NCI-H1048 (cell line): ENCODE measurements around the gene SLC48A1.
"Not testable (repeated sequence)": the region's sequence is repeated elsewhere in the genome, so short reads cannot be mapped to it uniquely, and the experiment has no call there.

Experiments used
- DNase-seq: peaks from one replicate; lab custom pipeline; 2025; lab: John Stamatoyannopoulos, UW

Gene SLC48A1

GRCh38 chr12:47791351-47791746 lies 18.3 kb downstream of the SLC48A1 start:
- no peak for DNase-seq

DNA sequence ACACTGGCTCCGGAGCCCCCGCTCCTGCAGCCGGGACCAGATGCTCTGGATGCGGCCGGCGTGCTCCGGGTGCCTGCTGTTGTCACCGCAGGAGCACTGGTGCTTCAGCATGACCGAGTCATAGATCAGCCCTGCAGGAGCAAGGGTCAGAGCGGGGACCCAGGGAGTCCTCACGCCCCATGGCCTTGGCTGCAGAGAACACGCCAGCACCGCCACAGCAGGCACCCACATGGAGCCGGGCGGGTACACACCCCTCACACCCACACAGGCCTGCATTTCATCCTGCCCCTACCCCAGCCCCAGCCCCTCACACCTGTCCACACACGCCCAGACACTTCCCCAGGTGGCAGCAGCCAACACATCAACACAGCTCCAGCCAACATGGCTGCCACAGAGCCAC lies 18.8 kb downstream of the SLC48A1 start:
- DNase-seq = no peak

- no peak for DNase-seq
Measured at GRCh38 chr12:47793015-47793681, 20.1 kb downstream of the SLC48A1 start.

- DNase-seq = no peak
Measured at GRCh38 chr12:47794679-47795078, 21.6 kb downstream of the SLC48A1 start.

DNA sequence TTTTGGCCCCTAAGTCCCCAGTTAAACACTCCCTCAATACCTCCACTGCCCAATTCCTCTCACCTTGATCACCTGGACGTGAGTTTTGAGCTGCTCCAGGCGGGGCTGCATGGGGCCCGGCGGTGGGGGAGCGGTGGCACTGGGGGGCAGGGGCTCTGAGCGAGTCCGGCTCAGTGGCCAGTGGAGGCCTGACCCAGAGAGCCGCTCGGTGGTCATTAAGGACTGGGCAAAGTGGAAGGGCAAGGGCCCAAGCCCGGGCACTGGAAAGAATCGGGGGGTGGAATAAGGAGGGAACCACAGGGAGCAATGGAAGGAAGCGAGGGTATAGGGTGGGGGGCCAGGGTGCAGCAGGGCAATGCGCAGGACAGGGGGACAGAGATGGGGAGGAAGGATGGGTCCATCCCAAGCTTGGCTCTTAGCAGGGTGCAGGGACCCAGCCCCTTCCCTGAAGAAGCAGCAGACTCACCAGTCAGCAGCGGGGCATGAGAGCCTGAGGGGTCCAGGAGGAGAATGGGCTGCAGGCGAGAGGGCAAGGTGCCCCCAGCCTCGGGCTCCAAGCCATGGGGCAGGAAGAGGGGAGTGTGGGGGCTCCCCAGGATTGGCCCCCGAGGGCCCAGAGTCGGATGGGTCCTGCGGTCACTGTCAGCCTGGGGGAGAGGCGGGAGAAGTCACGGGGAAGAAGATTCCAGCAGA lies 22.2 kb downstream of the SLC48A1 start:
- DNase-seq = no peak

- no peak for DNase-seq
Measured at GRCh38 chr12:47795814-47796411, 22.9 kb downstream of the SLC48A1 start.

DNA sequence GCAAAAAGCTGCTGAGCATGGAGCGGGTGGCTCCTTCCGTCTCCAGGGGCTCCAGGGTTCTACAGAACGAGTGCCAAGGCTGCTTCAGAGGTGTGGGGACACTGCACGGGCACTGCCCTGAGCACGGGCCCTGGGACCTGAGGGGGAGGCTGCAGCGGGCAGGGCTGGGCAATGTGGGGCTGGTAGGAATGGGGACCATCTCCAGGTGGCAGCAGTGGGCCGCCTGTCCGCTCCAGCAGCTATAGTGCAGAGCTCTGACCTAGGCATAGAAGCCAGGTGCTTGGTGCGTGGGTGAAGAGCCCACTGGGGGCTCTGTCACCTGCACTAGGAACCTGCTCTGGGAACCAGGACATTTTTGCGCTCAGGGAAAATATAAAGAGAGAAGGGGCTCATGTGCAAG lies 24.4 kb downstream of the SLC48A1 start:
- no peak for DNase-seq

DNA sequence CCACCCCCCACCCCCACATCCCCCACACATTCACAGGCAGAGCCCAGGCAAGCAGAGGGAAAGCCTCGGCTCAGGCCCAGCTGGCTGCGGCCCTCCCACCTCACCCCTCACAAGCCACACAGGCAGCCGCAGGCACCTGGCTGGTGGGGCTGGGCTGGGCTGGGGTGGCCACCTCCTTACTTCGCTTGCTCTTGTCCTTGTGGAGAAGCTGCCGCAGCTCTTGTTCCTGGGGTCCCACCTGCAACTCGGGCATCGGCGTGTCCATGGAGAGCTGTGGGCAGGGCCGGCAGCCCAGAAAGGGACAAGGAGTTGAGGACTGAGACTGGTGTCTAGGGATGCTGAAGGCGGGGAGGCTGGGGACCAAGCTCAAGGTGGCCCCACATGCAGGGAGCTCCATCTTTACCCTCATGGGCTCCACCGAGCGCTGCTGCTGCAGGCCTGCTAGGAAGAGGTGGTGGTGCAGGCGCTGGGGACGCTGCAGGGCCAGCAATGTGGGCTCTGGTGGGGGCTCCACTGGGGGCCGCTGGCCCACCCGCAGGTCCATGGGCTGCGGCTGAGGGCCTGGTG lies 25.4 kb downstream of the SLC48A1 start:
- no peak for DNase-seq

- DNase-seq = no peak
Measured at GRCh38 chr12:47799357-47799955, 26.4 kb downstream of the SLC48A1 start.

GRCh38 chr12:47800582-47800981 lies 27.5 kb downstream of the SLC48A1 start:
- no peak for DNase-seq

GRCh38 chr12:47801170-47801903 lies 28.3 kb downstream of the SLC48A1 start:
- DNase-seq = no peak

DNA sequence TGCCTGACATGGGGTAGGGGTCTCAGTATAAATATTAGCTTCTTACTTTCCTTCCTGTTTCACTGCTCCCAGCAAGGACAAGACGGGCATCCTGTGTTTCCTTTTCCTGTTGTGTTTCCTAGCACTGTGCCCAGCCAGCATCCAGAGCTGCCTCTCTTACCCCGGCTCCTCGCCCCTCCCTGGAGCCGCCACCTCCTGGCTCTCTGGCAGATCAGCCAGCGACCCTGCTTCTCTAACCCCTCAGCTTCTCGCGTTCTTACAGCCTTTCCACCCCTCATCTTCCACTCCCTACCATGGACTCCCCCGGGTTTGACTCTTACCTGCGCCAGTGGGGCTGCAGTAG lies 28.8 kb downstream of the SLC48A1 start:
- DNase-seq = no peak

GRCh38 chr12:47802312-47802711 lies 29.3 kb downstream of the SLC48A1 start:
- no peak for DNase-seq

GRCh38 chr12:47803191-47803875 lies 30.3 kb downstream of the SLC48A1 start:
- DNase-seq = no peak

DNA sequence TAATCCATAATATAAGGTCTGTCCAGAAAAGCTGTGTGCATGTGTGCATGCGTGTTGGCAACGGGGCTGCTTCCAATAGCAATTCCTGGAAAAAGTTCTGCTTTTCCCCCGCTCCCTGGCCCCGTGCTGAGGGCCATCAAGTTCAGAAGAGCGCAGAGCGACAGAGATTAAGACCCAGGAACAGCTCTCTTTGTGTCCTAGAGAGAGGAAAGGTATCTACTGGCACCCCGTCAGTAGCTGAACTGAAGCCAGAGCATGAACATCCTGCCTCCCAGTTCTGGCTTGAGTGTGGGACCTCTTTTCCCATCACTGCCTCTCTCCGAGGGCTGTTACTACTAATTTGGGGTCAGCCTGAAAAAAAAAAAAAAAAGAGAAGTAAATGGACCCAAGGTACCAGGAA lies 31.1 kb downstream of the SLC48A1 start:
- no peak for DNase-seq

DNA sequence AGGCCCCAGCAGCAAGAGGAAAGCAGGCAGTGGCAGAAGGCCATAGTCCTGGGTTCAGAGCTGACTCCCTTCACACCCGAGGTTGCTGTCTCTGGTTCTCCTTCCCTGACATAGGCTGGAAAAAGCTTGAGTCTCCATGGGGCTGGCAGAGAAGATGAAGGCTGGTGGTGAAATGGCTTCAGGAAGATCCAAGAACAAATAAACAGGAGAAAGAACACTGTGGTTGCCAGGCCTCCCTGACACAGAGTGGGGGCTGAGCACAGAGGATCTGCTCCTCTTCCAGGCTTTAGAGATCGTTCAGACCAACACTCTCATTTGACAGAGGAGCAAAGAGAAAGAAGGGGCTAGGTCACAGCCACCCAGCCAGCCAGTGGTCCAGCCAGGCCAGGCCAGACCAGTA lies 32.4 kb downstream of the SLC48A1 start:
- DNase-seq = no peak

GRCh38 chr12:47807338-47807737 lies 34.3 kb downstream of the SLC48A1 start:
- DNase-seq = no peak

DNA sequence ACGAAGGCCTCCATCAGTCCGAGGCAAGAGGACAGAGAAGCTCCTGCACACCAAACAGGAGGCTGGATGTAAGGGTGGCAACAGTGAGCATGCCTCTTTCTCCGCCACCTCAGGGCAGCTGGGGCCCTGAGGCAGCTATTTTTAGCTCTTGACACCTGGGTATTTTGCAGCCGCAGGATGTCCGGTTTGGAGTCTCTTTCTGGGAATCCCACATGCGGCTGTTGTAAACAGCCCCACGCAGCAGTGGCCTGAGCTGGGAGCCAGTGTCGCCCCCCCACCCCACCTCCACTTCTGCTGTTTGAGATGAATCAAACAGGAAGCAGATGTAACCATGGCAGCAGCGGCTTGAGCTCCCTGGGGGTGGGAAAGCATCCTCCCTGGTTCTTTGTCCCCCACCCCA lies 35.0 kb downstream of the SLC48A1 start:
- DNase-seq = no peak

DNA sequence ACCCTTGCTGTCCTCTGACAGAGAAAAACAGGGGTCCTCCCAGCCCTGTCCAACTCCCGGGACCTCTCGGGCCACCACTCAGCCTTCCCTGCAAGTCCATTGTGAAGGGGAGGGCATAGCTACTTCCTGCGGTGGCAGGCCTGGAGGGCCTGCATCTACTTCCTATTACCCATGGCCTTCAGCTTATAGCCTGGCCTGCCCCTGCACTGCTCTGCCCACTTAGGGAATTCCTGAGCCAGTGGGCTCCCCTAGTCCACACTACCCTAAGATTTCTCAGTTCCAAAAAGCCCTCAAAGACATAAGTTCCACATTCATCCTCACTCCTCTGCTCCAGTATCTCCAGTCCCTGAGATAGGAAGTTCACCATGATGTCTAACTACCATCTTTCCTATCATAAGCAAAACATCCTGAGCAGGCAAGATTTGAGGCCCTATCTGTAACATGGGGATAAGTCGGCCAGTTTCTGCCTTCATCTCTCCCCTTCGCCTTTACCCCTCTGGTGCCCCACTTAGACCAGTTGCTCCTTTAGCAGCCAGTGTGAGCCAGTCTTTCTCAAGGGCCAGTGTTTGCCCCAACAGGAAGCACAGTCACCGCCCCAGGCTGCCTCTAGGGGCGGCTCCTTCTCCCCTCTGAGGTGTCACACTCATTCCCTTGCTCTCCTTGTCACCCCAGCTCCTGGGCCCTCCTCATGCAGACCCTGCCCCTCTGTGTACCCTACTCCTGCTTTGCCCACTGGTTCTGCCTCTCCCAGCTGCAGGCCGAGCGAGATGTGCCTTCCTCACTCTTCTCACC lies 35.7 kb downstream of the SLC48A1 start:
- no peak for DNase-seq

DNA sequence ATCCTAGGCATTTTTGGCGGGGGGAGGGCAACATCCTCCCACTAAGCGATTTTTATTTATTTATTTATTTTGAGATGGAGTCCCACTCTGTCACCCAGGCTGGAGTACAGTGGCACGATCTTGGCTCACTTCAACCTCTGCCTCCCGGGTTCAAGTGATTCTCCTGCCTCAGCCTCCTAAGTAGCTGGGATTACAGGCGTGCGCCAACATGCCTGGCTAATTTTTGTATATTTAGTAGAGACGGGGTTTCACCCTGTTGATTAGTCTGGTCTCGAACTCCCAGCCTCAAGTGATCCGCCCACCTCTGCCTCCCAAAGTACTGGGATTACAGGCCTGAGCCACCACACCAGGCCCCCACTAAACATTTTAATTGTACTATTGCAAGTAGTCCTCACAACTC lies 36.5 kb downstream of the SLC48A1 start:
- not testable (repeated sequence) for DNase-seq

GRCh38 chr12:47811072-47811396 lies 38.0 kb downstream of the SLC48A1 start:
- no peak for DNase-seq
